ENCODE measurements around the gene DHX58.

DHX58 gene

DNA sequence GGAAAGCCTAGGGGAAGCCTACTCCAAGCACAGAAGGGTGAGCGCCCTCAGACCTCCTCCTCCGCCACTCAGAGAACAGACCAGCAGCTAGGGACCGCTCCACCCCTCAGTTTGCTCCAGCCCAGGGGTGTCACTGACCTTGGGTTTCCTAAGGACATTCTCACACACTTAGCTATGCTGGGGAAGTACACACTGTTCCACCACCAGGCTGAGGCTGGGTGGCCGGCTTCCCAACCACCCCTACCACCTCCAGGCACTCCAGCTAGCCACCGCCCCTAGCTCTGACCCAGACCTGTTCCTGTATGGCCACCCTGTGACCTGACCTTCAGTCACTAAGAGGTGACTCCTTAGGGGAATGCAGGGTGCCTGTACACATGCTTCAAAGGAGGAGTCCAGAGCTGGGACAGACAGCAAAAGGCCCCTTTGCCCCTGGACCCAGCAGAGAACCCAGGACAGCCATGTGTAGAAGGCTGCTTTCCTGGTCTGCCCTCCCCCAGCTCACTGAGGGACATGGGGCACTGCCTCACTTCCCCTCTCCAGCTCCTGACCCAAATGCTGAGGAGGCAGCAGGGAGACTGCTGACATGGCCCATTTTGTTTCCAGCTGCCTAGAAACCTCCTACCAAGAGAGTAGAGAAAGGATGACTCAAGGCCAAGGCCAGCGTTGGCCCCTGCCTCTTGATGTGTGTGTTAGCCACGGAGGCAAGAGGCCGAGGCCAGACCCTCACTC is 16.8 kb upstream of the DHX58 start:
- DNase-seq (ENCODE audit: low read depth), result no peak

DNA sequence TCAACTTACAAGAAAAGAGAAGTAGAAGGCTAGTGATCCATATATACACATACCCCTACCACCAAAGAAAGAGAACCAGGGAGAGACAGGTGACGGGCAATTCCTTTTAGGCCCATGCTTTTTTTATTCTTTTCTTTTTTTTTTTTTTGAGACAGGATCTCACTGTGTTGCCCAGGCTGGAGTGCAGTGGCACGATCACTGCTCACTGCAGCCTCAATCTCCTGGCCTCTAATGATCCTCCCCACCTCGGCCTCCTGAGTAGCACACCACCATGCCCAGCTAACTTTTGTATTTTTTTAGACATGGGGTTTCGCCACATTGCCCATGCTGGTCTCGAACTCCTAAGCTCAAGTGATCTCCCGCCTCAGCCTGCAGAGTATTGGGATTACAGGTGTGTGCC is 14.9 kb upstream of the DHX58 start:
- no peak for DNase-seq (ENCODE audit: low read depth)

DNA sequence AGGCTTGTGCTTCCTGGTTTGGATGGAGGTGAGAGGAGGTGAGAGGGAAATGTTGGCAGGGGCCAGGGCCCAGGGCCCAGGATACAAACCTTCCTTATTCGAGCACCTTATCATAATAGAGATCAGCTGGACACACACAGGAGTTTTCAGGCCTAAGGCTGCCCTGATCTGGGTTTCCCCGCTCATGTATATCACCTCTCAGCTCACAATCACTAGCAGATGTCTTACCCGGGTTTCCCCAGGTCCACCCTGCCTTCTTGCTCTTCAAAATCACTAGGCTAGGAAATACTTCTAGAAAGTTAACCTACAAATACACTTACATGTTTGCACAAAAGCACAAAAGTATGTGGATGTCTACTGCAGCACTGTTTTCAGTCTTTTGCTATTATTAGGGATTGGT is 14.3 kb upstream of the DHX58 start:
- no peak for DNase-seq (ENCODE audit: low read depth)

DNA sequence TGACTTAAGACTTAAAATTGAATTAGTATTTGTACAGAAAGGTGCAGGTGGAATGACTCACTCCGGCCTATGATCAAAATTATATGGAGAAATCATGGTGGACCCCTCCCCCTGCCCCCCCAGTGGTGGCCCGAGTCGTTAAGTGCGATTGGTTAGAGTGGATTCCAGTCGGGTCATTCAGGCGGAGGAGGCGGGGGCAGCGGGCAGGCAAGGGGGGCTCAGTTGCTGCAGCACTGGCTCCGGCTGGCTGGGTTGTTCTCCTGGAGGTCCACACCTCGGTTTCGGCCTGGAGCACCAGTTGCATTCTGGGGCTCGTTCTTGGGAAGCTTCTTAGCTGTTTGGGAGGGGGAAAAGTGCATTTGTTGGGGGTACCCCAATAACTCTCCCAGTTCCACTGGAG is 13.1 kb upstream of the DHX58 start:
- DNase-seq (ENCODE audit: low read depth), result no peak

DNA sequence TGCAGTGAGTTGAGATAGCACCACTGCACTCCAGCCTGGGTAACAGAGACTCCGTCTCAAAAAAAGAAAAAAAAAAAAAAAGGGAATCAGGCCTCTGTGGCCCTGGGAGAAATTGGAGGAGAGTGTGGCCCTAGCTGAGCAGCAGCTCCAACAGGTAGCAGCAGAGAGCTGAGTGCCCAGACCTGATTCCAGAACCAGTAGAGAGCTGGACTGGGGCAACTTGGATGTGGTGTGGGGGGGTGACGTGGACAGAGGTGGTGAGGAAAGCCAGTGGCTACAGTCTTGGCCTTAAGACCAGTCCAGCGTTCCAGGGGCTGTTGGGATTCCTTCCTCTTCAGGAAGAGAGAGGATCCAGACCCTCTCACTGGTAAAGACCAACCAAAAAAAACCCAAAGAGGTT is 11.7 kb upstream of the DHX58 start:
- DNase-seq (ENCODE audit: low read depth), result no peak

DNA sequence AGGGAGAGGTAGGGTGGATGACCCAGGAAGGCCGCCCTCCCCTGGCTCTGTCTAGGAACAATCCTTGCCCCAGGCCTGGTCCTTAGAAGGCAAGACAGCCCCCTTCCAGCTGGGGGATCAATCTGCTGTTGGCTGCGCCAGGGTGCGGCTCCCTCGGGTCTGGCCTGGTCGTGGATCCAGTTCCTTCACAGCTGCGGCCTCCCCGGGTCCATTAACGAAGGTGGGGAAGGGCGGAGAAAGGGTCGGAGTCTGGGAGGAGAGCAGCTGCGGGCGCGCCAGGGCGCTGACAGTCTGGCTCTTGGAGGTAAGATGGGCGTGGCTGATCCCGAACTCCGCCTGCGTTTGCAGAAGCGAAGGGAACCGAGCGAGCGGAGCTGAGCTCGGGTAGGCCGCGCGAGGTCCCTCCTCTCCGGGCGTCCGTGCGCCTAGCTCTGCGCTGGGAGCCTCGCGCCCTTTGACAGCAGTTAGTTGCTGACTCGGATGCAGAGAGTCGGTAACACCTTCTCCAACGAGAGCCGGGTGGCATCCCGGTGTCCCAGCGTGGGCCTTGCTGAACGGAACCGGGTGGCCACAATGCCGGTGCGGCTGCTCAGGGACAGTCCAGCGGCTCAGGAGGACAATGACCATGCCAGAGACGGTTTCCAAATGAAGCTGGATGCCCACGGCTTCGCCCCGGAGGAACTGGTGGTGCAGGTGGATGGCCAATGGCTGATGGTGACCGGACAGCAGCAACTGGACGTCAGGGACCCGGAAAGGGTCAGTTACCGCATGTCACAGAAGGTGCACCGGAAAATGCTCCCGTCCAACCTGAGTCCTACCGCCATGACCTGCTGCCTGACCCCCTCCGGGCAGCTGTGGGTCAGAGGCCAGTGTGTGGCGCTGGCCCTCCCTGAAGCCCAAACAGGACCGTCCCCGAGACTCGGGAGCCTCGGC is 10.1 kb upstream of the DHX58 start, which contains the start of gene HSPB9:
TSS of gene HSPB9 (plus strand) at position 434 of the 933 bp plus-strand sequence. CDS start at position 481, 47 bp downstream.
- no peak for DNase-seq (ENCODE audit: low read depth)

DNA sequence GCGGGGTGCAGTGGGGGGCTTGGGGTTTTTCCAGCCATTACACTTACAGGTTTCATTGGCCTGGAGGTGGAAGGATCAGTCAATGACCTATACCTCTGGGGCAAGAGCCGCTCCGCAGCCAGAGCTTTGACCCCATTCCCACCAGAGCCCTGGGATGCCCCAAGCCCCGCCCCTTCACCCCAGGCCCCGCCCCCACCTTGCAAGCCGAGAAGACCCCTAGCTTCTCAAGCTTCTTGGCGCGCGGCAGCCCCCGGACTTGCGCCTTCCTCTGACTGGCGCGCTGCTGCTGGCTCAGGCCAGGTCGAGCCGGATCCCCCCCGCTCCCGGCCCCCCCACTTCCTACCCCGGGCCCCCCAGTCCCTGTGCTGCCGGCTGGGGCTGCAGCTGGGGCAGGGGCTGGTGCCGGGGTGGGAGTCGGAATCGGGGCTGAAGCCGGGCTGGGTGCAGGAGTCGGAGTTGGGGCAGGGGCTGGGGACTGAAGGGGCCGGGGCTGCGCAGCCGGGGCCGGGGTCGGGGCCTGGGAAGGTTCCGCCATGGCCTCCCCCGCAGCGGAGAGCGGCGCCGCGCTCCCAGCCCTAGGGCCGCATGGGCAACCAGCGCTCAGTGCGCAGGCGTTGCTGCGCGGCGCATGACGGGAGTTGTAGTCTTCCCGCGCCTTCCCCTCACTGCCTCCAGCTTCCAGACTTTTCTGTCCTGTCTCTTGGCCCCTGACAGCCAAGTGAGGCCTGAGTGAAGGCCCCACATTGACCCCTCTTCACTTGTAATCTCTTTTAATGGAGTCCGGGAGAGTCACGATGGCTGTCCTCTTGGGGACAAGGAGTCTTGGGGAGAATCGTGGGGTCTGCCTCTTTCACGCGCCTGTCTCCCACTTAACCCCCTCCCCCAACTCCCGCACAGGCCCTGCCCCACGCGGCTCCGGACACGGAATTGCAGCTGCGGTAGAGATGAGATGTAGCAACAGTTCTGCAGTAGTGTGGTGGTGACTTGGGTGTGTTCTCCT is 8.6 kb upstream of the DHX58 start, which contains the start of gene KAT2A:
TSS of gene KAT2A (minus strand) at position 598 of the 1,000 bp plus-strand sequence. CDS start at position 535, 63 bp downstream.
- DNase-seq (ENCODE audit: low read depth), result peak; percentile 74

DNA sequence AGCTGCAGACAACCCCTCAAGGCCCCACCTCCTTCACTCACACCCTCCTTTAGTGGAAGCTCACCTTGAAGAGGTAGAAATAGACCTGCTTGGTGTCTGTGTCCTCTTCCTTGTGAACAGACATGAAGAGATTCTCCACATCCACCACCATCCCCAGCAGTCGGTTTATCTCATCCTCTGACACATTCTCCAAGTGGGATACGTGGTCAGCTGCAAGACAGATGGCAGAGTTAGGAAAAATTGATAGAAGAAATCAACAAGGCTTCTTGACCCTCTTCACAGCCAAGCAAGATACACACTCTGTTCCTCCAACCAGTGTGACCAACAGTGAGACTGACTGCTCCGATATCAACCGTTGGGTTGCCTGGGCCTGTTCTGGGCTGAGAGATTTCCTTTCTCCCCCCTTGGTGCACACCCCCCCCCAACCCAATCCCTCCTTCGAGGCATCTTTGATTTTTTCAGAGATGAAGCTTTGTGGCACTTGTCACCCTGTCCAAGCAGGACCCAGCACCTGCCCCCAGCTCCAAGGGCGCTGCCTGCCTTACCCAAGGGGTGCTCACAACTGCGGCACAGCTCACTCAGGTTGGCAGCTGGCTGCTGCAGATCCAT is 7.8 kb upstream of the DHX58 start:
- DNase-seq (ENCODE audit: low read depth), result no peak

DNA sequence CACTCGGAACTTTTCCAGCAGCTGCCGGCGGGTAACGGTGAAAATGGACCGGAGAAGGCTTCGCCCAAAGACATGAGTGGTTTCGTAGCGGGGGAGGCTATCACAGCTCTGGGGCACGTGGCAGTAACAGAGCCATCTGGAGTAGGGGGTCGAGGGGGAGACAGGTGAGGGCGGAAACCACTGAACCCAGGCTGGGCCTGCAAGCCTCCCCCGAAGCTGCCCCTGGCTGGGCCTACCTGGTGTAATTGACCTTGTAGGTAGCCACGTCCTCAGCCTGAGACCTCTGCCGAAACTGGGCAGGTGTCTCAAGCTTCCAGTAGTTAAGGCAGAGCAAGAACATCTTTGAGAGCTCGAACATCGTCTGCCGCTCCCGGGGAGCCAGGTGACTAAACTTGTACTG is 6.8 kb upstream of the DHX58 start:
- DNase-seq (ENCODE audit: low read depth), result no peak

DNA sequence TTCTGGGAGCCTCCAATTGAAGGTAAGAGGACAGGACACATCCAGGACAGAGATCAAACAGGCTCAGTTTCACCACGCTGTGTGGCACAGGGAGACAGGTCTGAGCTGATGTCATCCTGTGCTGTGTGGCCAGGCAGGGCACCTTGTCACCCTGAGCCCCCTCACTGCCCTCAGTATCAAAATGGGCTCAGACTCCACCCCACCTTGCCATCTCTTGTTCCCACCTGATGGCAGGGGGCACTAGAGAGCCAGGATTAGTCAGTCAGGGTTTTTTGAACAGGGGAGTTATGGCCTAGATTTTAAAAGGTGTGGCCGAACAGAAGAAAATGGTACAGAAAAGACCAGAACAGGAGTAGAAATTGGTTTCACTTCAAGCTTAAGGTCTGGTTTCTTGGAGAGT is 6.0 kb upstream of the DHX58 start:
- no peak for DNase-seq (ENCODE audit: low read depth)

DNA sequence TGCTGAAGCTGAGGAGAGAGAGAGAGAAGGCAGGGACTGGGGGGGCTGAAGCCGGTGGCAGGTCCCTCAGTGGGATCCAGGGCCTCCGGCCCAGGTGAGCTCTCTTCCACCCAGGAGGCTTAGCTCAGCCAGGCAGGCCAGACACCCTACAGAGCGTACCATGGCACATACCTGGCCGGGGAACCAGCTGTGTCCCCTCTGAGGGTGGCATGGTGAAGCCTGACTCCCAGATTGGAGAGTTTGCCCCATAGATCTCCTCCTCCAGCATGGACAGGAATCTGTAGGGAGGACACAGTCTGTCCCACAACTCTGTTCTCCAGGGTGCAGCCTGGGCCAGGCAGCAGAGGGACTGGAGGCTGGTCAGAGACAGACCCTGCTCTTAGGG is 5.6 kb upstream of the DHX58 start:
- DNase-seq (ENCODE audit: low read depth), result no peak

DNA sequence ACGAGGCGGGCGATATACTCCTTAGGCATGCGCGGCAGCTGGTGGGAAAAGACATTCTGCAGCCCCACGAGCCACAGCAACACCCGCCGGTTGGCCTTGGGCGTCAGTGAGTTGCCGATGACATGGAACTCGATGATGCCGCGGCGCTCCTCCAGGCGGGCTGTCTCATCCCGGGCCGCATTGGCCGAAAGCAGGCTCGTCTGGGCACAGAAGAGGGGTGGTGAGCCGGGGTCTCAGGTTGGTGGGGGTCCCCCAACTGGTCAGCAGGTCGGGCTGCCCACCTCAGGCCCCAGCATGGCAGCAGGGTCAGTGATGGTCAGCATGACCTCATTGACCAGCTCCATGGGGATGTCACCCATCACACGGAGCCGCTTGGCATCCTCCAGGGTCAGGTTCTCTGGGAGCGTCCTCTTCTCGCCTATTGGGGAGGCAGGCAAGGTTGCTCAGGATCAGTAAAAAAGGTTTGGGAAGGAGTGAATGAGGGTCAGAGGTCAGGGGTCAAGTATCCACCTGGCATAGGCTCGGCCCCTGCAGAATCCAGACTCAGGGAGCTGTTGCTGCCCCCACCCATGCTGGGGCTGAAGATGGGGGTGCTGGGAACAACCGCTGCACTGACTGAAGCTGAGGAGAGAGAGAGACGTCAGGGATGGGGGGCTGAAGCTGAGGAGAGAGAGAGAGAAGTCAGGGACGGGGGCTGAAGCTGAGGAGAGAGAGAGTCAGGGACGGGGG is 5.0 kb upstream of the DHX58 start:
- no peak for DNase-seq (ENCODE audit: low read depth)

DNA sequence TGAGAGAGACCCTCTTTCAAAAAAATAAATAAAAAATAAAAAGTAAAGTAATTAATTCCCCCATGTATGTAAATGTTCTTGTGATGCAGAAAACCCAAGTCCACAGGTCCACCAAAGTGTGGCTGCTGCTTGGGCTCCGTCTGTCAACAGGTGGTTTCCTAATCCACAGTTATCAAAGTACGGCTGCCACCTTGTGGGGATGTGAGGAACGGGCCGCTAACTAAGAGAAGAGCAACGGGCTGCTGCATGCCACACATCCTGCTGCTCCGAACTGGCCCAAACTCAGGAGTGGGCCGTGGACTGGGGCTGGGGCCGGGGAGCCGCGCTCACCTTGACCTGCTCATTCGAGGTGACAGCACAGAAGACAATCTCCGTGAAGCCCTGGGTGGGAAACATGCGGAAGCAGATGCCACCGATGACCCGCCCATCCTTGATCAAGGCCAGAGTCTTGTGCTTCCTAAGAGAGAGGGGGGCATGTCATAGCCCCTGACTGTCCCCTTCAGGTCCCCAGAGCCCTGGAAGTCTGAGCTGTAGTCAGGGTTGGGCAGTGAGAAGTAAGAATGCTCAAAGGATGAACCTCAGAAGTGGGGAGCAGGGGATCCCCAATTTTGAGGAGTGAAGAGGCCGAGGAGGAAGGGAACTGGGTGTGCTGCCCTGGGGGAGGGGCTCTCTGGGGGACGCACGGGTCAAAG is 4.3 kb upstream of the DHX58 start:
- peak; percentile 71 for DNase-seq (ENCODE audit: low read depth)

DNA sequence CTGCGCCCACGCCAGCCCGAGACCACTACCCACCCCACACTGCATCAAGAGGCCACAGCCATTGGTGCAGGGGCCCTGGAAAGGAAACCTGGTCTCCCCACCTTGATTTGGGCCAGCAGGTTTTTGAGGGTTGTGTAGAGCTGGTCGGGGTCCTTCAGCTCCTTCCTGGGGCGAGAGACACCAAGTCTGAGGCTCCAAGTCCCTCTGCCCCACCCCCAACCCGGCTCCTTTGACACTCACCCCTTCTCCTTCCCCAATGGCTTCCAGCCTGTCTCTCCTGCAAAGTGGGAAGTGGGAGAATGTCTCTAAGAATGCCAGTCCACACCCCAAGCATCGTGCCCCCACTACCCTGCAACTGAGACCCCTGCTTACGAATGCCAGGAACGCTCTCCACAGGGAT is 1.6 kb upstream of the DHX58 start:
- no peak for DNase-seq (ENCODE audit: low read depth)

DNA sequence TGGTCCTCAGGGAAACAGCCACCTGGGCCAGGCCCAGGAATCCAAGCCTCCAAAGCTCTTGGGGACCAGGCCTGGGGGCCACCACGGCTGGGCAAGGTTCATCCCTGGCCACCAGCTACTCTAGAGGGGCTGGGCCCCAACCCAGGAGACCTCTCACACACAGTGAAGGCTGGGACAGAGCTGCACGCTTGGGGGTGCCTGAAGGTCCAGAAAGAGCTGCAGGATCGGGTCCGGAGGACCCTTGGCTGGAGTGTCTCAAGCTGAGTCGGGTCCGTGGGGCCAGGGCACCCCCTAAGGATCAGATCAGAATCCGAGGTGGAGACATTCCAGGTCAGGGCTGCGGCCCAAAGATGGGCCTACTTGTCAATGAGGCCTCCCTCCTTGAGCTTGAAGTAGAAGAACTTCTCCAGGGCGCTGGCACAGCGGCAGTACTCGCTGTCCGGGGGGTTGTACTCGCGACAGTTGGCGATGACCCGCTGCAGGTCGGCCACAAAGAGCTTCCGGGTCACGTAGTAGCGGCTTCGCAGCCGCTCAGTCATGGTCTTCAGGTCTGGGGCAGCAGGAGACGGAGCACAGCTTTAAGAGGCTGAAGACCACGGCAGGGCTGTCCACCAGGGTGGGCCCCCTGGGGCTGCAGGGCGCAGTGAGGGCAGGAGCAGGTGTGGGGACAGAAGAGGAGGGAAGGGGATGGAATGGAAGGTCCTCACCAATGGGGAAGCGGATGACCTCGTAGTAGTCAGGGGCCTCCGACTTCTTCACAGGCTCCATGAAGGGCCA is 967 bp upstream of the DHX58 start:
- DNase-seq (ENCODE audit: low read depth), result no peak

DNA sequence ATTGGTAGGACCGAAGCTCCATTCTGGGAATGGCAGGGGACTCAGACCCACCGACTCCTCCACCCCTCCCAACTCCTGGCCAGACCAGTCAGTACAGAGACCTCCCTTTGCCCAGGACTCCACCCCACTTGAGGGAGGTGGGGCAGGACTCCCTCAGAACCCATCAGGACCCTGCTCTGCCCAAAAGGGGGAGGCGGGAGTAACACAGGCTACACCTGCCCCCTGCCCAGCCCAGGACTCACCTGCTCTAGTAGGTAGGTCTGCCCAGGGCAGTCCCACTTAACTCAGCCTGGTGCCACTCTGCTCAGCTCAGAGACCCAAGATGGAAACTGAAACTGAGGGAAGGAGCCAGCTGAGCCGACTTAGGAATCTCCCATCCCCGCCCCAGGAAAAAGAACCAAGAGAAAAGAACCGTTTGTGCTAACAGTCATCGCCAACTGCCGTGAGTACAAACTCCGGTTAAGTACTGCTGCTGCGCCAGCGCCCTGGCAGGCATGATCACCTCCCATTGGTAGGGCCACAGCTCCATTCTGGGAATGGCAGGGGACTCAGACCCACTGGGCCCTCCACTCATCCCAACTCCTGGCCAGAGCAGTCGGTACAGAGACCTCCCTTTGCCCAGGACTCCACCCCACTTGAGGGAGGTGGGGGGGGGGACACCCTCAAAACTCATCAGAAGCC is 503 bp downstream of the DHX58 start:
- no peak for DNase-seq (ENCODE audit: low read depth)

DNA sequence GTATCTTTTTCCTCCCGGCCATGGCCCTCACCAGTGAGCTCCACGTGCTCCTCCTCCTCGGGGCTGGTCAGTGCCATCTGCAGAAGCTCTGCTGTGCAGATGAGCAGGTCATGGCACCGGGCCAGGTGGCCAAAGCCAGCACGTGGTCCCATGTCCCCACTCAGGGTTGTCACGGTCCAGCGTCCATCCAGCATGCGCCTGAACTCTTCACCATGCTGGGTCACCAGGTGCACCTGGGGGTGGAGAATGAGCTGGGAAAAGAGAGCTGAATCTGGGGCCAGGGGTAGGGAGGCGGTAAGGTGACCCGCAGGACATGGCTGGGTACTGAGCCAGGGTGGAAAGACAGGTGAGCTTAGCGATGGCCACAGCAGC is 1.3 kb downstream of the DHX58 start:
- DNase-seq (ENCODE audit: low read depth), result no peak

DNA sequence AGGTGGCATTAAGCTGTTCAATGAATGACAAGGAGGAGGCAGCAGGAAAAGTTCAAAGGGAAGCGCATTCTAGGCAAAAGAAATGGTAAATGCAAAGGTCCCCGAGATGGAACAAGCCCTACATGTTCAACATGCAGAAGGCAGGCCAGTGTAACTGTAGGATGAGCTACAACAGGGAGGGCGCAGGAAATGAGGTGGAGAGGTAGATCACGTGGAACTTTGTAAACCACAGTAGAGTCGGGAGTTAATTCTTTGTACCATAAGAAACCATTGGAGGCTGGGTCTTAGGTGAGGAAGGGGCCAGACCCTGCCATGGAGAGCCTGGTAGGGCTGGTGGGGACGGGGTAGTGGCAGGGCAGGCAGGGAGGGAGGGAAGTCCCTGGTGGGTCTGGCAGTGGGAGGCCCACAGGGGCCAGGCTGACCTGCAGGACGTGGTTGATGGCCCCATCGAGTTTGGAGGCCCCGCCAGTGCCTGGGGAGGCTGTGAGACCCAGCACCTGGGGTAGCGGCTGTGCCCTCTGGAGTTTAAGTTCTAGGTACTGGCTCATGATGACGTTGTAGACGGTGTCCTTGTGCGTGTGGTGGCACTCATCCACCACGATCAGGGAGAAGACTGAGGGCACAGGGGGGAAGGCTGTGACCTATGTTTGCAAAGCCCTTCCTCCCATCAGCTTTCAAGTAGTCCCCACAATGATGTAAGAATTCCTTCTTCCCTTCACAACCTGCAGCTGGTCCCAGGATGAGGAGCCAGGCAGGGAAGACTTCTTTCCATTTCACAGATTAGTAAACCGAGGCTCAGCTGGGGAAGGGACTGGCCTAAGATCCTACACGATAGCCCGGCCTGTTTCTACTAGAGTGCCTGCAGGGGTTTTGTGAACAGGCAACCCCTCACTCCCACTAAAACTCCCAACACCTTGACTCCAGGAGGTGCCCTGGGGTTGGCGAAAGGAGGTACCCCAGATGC is 1.9 kb downstream of the DHX58 start:
- DNase-seq (ENCODE audit: low read depth), result no peak
